H1 (cell line): ENCODE data around the gene TUBA8. TPM values are rescaled to one million over a fixed set of nuclear protein-coding genes. Genes with fewer than 3 reads are reported as not detected.

ENCODE experiments used
- KDM1A ChIP-seq: fragments of 200-600, 300-600 bp; sonication (generic); IDR thresholded peaks from 2 replicates; pipeline ENCODE4 v1.7.1; 2016; ENCODE audit warnings: mild to moderate bottlenecking, low read length, borderline replicate concordance
- polyA plus RNA-seq, 7 experiments: library from polyadenylated mRNA; depleted of rRNA in 3 of 7; stranded (reverse) in 5 of 7; unstranded in 2 of 7; fragments of >200 nt in 5 of 7; fragments of 200-250 nt in 2 of 7; gene quantifications; 1 replicate in 5 of 7; 2 replicates in 1 of 7; 4 replicates in 1 of 7; pipeline versions ENCODE4 v1.2.1 to v1.2.3, GENCODE V29; 2011 to 2013; ENCODE audit warnings: missing spikeins in 2 of 7, mixed read lengths in 2 of 7
- total RNA-seq: library from RNA; stranded (reverse); fragmentation: NEBNext Ultra II Directional; extraction: Animal tissue kit (Norgen Biotek cat#: 25700); gene quantifications from 2 replicates; pipeline ENCODE4 v1.2.1, GENCODE V29; 2021

The TUBA8 gene
- total and polyA plus RNA-seq, 2 of the 8 experiments (the other 6 are each of a cell fraction or from before 2014, with no cell fraction given) = 1.0 to 4.0 TPM

DNA sequence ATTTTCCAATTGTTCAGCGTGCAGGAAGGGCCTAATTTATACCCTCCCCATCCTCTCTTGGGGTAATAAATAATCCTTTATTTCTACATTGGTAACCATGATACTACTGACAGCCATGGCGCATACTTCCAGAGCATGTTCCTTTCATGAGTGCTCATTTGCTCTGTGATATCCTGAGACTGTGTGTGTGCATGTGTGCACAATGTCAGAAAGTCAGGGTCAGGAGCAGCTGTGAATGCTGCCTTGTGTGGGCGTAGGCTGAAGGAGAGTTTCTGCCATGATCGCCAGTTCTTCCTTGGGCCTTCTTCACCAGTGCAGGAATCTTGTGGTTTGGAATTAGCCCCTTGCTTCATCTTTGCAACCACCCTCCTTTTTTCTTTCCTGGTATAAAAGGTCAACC, 10.2 kb downstream of the TUBA8 start (continued):
- TF ChIP-seq KDM1A = no peak
- TF ChIP-seq, all 59 proteins: peak for 0
